ENCODE results near the gene TBCD.
A peak's percentile ranks its signal among the peaks of the same experiment; 100 is the strongest.
"Not testable (repeated sequence)": the region's sequence is repeated elsewhere in the genome, so short reads cannot be mapped to it uniquely, and the experiment has no call there.

The TBCD gene

GRCh38 chr17:82979718-82980117, 227.9 kb downstream of the TBCD start:
- no peak for DNase-seq

DNA sequence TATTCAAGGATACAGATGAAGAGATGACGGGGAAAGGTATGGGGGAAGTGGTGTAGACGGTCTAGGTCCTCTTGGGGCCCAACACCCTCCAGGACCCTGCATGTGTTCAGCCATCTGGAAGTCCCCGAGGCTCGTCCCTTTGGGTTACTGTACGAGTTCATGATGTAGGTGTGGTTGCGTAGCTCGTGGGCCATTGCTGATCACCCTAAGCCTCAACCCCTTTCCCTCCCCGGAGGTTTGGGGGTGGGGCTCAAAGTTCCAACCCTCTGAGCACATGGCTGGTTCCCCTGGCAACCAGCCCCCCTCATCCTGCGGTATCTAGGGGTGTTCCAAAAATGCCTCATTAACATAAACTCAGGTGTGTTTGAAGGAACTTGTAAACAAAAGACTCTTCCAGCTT, 228.8 kb downstream of the TBCD start:
- DNase-seq = no peak

GRCh38 chr17:82981141-82981730, 229.4 kb downstream of the TBCD start:
- DNase-seq = no peak

DNA sequence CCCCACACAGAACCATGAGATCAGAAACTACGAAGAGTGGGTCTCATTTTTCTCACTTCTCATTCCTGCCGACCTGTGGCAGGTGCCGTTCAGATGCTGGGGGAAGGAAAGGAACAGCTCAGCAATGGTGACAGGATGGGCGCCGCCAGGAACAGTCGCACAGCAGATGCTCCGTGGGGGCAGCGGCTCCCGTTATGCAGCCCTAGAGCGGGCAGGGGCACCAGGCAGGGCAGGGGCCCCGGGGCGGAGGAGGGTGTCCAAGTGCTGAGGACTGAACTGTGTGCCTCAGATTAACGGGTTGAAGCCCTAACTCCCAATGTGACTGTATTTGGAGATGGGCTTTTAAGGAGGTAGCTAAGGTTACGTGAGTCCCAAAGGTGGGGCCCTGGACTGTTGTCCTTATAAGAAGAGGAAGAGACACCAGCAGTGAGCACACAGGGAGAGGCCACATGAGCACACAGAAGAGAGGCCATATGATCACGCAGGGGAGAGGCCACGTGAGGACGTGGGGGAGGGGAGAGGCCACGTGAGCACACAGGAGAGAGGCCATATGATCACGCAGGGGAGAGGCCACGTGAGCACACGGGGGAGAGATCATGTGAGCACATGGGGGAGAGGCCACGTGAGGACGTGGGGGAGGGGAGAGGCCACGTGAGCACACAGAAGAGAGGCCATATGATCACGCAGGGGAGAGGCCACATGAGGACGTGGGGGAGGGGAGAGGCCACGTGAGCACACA, 231.8 kb downstream of the TBCD start:
- DNase-seq = no peak

DNA sequence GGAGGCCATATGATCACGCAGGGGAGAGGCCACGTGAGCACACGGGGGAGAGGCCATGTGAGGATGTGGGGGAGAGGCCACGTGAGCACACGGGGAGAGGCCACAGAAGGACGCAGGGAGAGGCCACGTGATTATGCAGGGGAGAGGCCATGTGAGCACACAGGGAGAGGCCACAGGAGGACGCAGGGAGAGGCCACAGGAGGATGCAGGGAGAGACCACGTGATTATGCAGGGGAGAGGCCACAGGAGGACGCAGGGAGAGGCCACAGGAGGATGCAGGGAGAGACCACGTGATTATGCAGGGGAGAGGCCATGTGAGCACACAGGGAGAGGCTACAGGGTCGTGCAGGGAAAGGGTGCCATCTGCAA, 232.4 kb downstream of the TBCD start:
- DNase-seq = not testable (repeated sequence)

DNA sequence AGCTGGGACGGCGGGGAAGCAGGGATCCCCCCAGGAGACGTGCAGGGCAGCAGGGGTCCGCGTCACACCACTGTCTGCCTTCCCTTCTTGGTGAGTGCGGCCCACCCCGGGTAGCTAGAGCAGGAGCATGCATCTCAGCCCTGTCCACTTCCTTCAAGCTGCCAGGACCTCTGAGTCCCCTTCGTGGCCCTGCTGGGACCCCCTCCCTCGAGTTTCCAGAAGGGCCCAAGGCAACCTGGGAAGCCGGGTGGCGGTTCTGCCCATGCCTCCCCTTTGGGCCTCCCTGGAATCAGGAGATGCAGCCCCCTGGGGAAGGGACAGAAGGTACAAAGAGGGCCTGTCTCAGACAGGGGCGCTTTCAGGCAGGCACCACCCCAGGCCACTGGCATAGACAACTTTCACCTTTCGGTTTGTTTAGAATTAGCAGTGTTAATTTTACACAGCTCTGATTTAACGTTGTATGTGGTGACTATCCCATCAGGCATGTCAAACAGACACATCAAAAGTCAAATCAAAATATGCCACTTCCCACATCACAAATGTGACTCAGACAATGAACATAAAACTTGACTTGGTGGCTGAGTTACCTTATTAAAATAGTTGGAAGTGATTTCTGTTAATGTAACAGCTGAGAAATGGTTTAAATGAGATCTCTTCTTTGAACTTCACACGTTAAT, 233.0 kb downstream of the TBCD start:
- DNase-seq = no peak

- DNase-seq = no peak
Measured at GRCh38 chr17:82985428-82985805, 233.6 kb downstream of the TBCD start.

GRCh38 chr17:82985973-82986372, 234.1 kb downstream of the TBCD start:
- peak; percentile 88 for DNase-seq

GRCh38 chr17:82989051-82989450, 237.2 kb downstream of the TBCD start:
- DNase-seq = not testable (repeated sequence)

DNA sequence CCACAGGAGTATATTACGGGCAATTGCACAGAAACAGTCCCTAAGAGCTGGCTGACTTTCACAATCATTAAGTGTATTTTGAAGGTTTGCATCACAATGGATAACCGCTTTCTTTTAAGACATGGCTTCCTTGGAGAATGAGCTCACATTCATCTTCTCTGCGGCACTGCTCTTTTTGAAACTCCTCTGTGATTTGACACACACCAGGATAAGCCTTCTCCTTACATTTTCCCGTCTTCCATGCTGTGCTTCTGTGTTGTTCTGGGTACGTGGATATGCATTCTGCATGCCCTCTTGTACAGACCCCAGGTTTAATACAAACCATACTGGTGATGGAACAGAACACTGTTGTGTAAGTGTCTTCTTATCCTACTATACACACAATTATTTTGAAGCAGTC, 238.0 kb downstream of the TBCD start:
- DNase-seq = no peak

GRCh38 chr17:82993005-82993404, 241.1 kb downstream of the TBCD start:
- no peak for DNase-seq
